HepG2 (cell line): ENCODE measurements around the gene SEC61B. TPM values are rescaled to one million over a fixed set of nuclear protein-coding genes. Genes with fewer than 3 reads are reported as not detected.
A peak's percentile ranks its signal among the peaks of the same experiment; 100 is the strongest.

ENCODE experiments used
- CEBPB ChIP-seq: IDR thresholded peaks from 2 replicates; pipeline ENCODE4 v1.6.1; 2011; ENCODE audit warnings: low read depth, low read length, improper control_type of control experiment, borderline replicate concordance
- EP300 ChIP-seq, 3 experiments: sonication (generic) in 1 of 3; formaldehyde crosslinking in 1 of 3; IDR thresholded peaks; 2 replicates each; pipeline versions ENCODE4 v1.5.1 to v1.6.1; 2011 to 2020; ENCODE audit warnings: low read depth in 2 of 3, low read length in 2 of 3, borderline replicate concordance in 1 of 3, improper control_type of control experiment in 1 of 3, mild to moderate bottlenecking in 1 of 3, missing genetic modification reagents in 1 of 3, moderate library complexity in 1 of 3
- FOXA3 ChIP-seq: IDR thresholded peaks from 2 replicates; pipeline ENCODE4 v1.6.1; 2016; ENCODE audit warnings: missing genetic modification reagents, missing compliant biosample characterization
- SOX5 ChIP-seq: IDR thresholded peaks from 2 replicates; pipeline ENCODE4 v1.6.1; 2016; ENCODE audit warnings: borderline replicate concordance
- TCF7 ChIP-seq: sonication (generic); IDR thresholded peaks from 2 replicates; pipeline ENCODE4 v1.6.1; 2016; ENCODE audit warnings: antibody characterized with exemption, low read depth
- ZNF891 ChIP-seq: sonication (generic); formaldehyde crosslinking; IDR thresholded peaks from 2 replicates; pipeline ENCODE4 v1.5.0; 2020; ENCODE audit warnings: mild to moderate bottlenecking, missing genetic modification reagents
- polyA plus RNA-seq, 8 experiments: library from polyadenylated mRNA; depleted of rRNA in 3 of 8; stranded (reverse) in 7 of 8; unstranded in 1 of 8; fragments of >200 nt; fragmentation: Illumina TruSeq in 4 of 8; extraction: Trizol in 4 of 8; gene quantifications; 2 replicates each; pipeline versions ENCODE4 v1.2.1 to v1.2.3, GENCODE V29; 2011 to 2016; ENCODE audit warnings: low read depth in 4 of 8, missing spikeins in 1 of 8, mixed read lengths in 1 of 8; ENCODE audit not compliant: insufficient read depth in 1 of 8
- total RNA-seq, 5 experiments: library from RNA; depleted of rRNA; stranded (reverse); fragments of >200 nt; fragmentation: Illumina TruSeq; extraction: Trizol; gene quantifications; 2 replicates each; pipeline ENCODE4 v1.2.3, GENCODE V29; 2016; ENCODE audit warnings: low read depth in 1 of 5
- TF ChIP-seq, protein P1 (sequence below): sonication (generic); formaldehyde crosslinking; IDR thresholded peaks from 2 replicates; pipeline ENCODE4 v1.4.0; 2020; ENCODE audit warnings: missing genetic modification reagents
- TF ChIP-seq, protein P2 (sequence below), 2 experiments: fragments of 450-650 bp in 1 of 2; sonication (generic) in 1 of 2; formaldehyde crosslinking; IDR thresholded peaks; 2 replicates each; pipeline versions ENCODE4 v1.5.0 to v1.8.0; 2020 to 2022; ENCODE audit warnings: mild to moderate bottlenecking in 1 of 2, missing genetic modification reagents in 1 of 2
- TF ChIP-seq, protein P3 (sequence below): sonication (generic); formaldehyde crosslinking; IDR thresholded peaks from 2 replicates; pipeline ENCODE4 v1.4.0; 2020; ENCODE audit warnings: missing genetic modification reagents
- TF ChIP-seq, protein P4 (sequence below): IDR thresholded peaks from 2 replicates; pipeline ENCODE4 v1.4.0; 2020; ENCODE audit warnings: mild to moderate bottlenecking, missing genetic modification reagents
- TF ChIP-seq, protein P5 (sequence below): sonication (generic); formaldehyde crosslinking; IDR thresholded peaks from 2 replicates; pipeline ENCODE4 v1.4.0; 2020; ENCODE audit warnings: mild to moderate bottlenecking, low read depth, missing genetic modification reagents

Gene SEC61B
- total and polyA plus RNA-seq, 2 of the 13 experiments (the other 11 are each of a cell fraction or from before 2014, with no cell fraction given), result 191 to 368 TPM

DNA sequence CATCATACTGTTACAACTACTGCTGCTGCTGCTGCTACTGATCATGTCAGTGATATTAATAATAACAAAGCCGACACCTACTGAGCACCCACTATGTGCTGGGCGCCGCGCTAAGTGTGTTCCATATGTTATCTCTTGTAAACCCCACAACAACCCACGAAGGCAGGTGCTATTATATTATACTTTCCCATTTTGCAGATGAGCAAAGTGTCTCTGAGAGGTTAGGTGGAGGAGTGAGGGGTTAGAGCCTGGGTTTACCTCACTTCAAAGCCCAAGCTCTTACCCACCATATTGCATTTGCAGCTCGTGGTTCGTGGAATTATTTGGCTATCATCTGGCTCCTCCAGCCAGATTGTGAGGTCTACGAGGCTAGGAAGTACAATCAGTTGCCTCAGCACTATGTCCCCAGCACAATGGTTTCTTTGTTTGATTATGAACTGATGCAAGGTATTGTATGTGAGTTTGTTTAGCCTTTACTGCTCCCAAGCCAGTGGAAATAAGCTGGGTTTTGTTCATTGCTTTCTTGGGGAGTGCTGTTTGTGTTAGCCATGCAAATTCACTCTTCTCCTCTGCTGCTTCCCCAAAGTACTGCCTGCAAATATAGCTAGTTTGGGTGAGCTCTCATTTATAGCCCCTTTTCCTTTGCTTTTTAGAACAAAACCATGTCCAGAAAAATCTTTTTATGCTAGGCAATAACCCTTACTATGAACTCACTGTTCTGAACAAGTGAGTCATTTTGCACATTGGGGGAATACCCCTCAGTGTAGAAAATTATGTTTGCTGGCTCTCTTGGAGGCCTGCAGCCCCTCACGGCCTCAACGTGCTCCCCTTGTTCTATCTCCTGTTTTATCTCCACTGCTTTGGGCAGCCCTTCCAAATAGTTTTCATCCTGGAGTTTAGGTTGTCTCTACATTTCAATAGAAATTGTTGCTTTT lies 48.2 kb upstream of the SEC61B start (continued):
- TF ChIP-seq, protein P1, sequence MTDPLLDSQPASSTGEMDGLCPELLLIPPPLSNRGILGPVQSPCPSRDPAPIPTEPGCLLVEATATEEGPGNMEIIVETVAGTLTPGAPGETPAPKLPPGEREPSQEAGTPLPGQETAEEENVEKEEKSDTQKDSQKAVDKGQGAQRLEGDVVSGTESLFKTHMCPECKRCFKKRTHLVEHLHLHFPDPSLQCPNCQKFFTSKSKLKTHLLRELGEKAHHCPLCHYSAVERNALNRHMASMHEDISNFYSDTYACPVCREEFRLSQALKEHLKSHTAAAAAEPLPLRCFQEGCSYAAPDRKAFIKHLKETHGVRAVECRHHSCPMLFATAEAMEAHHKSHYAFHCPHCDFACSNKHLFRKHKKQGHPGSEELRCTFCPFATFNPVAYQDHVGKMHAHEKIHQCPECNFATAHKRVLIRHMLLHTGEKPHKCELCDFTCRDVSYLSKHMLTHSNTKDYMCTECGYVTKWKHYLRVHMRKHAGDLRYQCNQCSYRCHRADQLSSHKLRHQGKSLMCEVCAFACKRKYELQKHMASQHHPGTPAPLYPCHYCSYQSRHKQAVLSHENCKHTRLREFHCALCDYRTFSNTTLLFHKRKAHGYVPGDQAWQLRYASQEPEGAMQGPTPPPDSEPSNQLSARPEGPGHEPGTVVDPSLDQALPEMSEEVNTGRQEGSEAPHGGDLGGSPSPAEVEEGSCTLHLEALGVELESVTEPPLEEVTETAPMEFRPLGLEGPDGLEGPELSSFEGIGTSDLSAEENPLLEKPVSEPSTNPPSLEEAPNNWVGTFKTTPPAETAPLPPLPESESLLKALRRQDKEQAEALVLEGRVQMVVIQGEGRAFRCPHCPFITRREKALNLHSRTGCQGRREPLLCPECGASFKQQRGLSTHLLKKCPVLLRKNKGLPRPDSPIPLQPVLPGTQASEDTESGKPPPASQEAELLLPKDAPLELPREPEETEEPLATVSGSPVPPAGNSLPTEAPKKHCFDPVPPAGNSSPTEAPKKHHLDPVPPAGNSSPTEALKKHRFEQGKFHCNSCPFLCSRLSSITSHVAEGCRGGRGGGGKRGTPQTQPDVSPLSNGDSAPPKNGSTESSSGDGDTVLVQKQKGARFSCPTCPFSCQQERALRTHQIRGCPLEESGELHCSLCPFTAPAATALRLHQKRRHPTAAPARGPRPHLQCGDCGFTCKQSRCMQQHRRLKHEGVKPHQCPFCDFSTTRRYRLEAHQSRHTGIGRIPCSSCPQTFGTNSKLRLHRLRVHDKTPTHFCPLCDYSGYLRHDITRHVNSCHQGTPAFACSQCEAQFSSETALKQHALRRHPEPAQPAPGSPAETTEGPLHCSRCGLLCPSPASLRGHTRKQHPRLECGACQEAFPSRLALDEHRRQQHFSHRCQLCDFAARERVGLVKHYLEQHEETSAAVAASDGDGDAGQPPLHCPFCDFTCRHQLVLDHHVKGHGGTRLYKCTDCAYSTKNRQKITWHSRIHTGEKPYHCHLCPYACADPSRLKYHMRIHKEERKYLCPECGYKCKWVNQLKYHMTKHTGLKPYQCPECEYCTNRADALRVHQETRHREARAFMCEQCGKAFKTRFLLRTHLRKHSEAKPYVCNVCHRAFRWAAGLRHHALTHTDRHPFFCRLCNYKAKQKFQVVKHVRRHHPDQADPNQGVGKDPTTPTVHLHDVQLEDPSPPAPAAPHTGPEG (CRISPR knock-in tag), result no peak
- TF ChIP-seq ZNF891 (no peak), CEBPB (peak; percentile 67), EP300 (IDR thresholded peaks at IDR 0.05; ENCODE audit: low read depth in 2 of 2, low read length in 2 of 2) (0 out of 4 replicates have a peak, but pooled peaks of 1 of the 2 experiments have one; percentile 31), EP300 (CRISPR knock-in tag; IDR thresholded peaks at IDR 0.05; ENCODE audit: borderline replicate concordance) (no peak), FOXA3 (CRISPR knock-in tag) (peak; percentile 33), TCF7 (0 out of 2 replicates have a peak, but pooled peaks have one; percentile 10), SOX5 (CRISPR knock-in tag) (peak; percentile 86)
- TF ChIP-seq, protein P2, sequence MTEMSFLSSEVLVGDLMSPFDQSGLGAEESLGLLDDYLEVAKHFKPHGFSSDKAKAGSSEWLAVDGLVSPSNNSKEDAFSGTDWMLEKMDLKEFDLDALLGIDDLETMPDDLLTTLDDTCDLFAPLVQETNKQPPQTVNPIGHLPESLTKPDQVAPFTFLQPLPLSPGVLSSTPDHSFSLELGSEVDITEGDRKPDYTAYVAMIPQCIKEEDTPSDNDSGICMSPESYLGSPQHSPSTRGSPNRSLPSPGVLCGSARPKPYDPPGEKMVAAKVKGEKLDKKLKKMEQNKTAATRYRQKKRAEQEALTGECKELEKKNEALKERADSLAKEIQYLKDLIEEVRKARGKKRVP (CRISPR knock-in tag; IDR thresholded peaks at IDR 0.05), result peak in 1 of 2 experiments; percentile 92; a peak in 2 of 4 replicates
- TF ChIP-seq, protein P3, sequence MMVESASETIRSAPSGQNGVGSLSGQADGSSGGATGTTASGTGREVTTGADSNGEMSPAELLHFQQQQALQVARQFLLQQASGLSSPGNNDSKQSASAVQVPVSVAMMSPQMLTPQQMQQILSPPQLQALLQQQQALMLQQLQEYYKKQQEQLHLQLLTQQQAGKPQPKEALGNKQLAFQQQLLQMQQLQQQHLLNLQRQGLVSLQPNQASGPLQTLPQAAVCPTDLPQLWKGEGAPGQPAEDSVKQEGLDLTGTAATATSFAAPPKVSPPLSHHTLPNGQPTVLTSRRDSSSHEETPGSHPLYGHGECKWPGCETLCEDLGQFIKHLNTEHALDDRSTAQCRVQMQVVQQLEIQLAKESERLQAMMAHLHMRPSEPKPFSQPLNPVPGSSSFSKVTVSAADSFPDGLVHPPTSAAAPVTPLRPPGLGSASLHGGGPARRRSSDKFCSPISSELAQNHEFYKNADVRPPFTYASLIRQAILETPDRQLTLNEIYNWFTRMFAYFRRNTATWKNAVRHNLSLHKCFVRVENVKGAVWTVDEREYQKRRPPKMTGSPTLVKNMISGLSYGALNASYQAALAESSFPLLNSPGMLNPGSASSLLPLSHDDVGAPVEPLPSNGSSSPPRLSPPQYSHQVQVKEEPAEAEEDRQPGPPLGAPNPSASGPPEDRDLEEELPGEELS (CRISPR knock-in tag), result 0 out of 2 replicates have a peak, but pooled peaks have one; percentile 54
- TF ChIP-seq, protein P4, sequence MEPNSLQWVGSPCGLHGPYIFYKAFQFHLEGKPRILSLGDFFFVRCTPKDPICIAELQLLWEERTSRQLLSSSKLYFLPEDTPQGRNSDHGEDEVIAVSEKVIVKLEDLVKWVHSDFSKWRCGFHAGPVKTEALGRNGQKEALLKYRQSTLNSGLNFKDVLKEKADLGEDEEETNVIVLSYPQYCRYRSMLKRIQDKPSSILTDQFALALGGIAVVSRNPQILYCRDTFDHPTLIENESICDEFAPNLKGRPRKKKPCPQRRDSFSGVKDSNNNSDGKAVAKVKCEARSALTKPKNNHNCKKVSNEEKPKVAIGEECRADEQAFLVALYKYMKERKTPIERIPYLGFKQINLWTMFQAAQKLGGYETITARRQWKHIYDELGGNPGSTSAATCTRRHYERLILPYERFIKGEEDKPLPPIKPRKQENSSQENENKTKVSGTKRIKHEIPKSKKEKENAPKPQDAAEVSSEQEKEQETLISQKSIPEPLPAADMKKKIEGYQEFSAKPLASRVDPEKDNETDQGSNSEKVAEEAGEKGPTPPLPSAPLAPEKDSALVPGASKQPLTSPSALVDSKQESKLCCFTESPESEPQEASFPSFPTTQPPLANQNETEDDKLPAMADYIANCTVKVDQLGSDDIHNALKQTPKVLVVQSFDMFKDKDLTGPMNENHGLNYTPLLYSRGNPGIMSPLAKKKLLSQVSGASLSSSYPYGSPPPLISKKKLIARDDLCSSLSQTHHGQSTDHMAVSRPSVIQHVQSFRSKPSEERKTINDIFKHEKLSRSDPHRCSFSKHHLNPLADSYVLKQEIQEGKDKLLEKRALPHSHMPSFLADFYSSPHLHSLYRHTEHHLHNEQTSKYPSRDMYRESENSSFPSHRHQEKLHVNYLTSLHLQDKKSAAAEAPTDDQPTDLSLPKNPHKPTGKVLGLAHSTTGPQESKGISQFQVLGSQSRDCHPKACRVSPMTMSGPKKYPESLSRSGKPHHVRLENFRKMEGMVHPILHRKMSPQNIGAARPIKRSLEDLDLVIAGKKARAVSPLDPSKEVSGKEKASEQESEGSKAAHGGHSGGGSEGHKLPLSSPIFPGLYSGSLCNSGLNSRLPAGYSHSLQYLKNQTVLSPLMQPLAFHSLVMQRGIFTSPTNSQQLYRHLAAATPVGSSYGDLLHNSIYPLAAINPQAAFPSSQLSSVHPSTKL, result peak; percentile 46
- TF ChIP-seq, protein P5, sequence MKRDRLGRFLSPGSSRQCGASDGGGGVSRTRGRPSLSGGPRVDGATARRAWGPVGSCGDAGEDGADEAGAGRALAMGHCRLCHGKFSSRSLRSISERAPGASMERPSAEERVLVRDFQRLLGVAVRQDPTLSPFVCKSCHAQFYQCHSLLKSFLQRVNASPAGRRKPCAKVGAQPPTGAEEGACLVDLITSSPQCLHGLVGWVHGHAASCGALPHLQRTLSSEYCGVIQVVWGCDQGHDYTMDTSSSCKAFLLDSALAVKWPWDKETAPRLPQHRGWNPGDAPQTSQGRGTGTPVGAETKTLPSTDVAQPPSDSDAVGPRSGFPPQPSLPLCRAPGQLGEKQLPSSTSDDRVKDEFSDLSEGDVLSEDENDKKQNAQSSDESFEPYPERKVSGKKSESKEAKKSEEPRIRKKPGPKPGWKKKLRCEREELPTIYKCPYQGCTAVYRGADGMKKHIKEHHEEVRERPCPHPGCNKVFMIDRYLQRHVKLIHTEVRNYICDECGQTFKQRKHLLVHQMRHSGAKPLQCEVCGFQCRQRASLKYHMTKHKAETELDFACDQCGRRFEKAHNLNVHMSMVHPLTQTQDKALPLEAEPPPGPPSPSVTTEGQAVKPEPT (CRISPR knock-in tag), result no peak
